ENCODE data around the gene STRBP. TPM values are rescaled to one million over a fixed set of nuclear protein-coding genes. Genes with fewer than 3 reads are reported as not detected.

STRBP gene
- total RNA-seq, 1 experiment from 2014 or later: 39.9 TPM

- no peaks in the 10 kb centered on the region for H3K79me2 ChIP-seq (ENCODE audit: low read depth)
- TF ChIP-seq EZH2 (IDR thresholded peaks at IDR 0.05; ENCODE audit: low read depth): no peak
- no peak for TF ChIP-seq CTCF (conservative IDR thresholded peaks at IDR 0.05)
- H3K27me3 ChIP-seq (ENCODE audit: insufficient read depth, low read depth): no peaks in the 10 kb centered on the region
- no peak overlapping the region for H3K4me3 ChIP-seq
- no peak overlapping the region for H2AFZ ChIP-seq
- CTCF ChIA-PET: interaction anchor here (0.7 kb wide), 1 partner anchor 339 kb away, joined by 8 read pairs; no protein-coding TSS in a partner anchor
- H3F3A ChIP-seq (ENCODE audit: insufficient read depth, low read depth): no peaks in the 10 kb centered on the region
- POLR2A ChIA-PET (ENCODE audit: unreplicated experiment): no interaction called here
- no peaks in the 10 kb centered on the region for H4K20me1 ChIP-seq (ENCODE audit: insufficient read depth)
- no peaks in the 10 kb centered on the region for H3K4me1 ChIP-seq (replicated peaks; ENCODE audit: insufficient read depth)
- no peaks in the 10 kb centered on the region for H3K36me3 ChIP-seq (ENCODE audit: low read depth)
- no peak for DNase-seq
- no TSS peak for BruUV-seq (replicated peaks)
- intact Hi-C loops (cut with micrococcal nuclease; ENCODE audit: unreplicated experiment): no loop called here
- no peaks in the 10 kb centered on the region for H3K9me3 ChIP-seq (ENCODE audit: insufficient read depth, low read depth)
- no peak overlapping the region for H3K27ac ChIP-seq
- H3K9me2 ChIP-seq (ENCODE audit: insufficient read depth): no peaks in the 10 kb centered on the region
- H3K4me2 ChIP-seq: no peak overlapping the region
Measured at GRCh38 chr9:123300554-123300953, 32.2 kb upstream of the STRBP start.

GRCh38 chr9:123299558-123300126 lies 31.3 kb upstream of the STRBP start:
- H3F3A ChIP-seq (ENCODE audit: insufficient read depth, low read depth): no peaks in the 10 kb centered on the region
- H2AFZ ChIP-seq: no peak overlapping the region
- no peaks in the 10 kb centered on the region for H3K9me2 ChIP-seq (ENCODE audit: insufficient read depth)
- H3K27me3 ChIP-seq (ENCODE audit: insufficient read depth, low read depth): no peaks in the 10 kb centered on the region
- no peaks in the 10 kb centered on the region for H3K9me3 ChIP-seq (ENCODE audit: insufficient read depth, low read depth)
- no peaks in the 10 kb centered on the region for H3K36me3 ChIP-seq (ENCODE audit: low read depth)
- H4K20me1 ChIP-seq (ENCODE audit: insufficient read depth): no peaks in the 10 kb centered on the region
- DNase-seq: no peak
- no peaks in the 10 kb centered on the region for H3K79me2 ChIP-seq (ENCODE audit: low read depth)
- H3K4me1 ChIP-seq (replicated peaks; ENCODE audit: insufficient read depth): no peaks in the 10 kb centered on the region
- ChIA-PET CTCF (no interaction called here), POLR2A (ENCODE audit: unreplicated experiment) (no interaction called here)
- BruUV-seq (replicated peaks): no TSS peak
- TF ChIP-seq CTCF (conservative IDR thresholded peaks at IDR 0.05): no peak
- no peak for TF ChIP-seq EZH2 (IDR thresholded peaks at IDR 0.05; ENCODE audit: low read depth)
- no peak overlapping the region for H3K4me3 ChIP-seq
- intact Hi-C loops (cut with micrococcal nuclease; ENCODE audit: unreplicated experiment): no loop called here
- no peak overlapping the region for H3K4me2 ChIP-seq
- no peak overlapping the region for H3K27ac ChIP-seq

GRCh38 chr9:123296174-123296573 lies 27.8 kb upstream of the STRBP start:
- CTCF ChIA-PET: no interaction called here
- Histone ChIP-seq H3K4me2 (no peak overlapping the region), H3K9me3 (ENCODE audit: insufficient read depth, low read depth) (no peaks in the 10 kb centered on the region), H3K4me1 (replicated peaks; ENCODE audit: insufficient read depth) (no peaks in the 10 kb centered on the region), H3K79me2 (ENCODE audit: low read depth) (no peaks in the 10 kb centered on the region), H3K36me3 (ENCODE audit: low read depth) (no peaks in the 10 kb centered on the region), H4K20me1 (ENCODE audit: insufficient read depth) (no peaks in the 10 kb centered on the region), H3K4me3 (no peak overlapping the region), H2AFZ (no peak overlapping the region), H3K27ac (no peak overlapping the region), H3F3A (ENCODE audit: insufficient read depth, low read depth) (no peaks in the 10 kb centered on the region), H3K27me3 (ENCODE audit: insufficient read depth, low read depth) (0 out of 2 replicates have a peak, but pooled peaks cover 4% of the 10 kb centered on the region), H3K9me2 (ENCODE audit: insufficient read depth) (no peaks in the 10 kb centered on the region)
- BruUV-seq (replicated peaks): no TSS peak
- DNase-seq: no peak
- no peak for TF ChIP-seq CTCF (conservative IDR thresholded peaks at IDR 0.05)
- no peak for TF ChIP-seq EZH2 (IDR thresholded peaks at IDR 0.05; ENCODE audit: low read depth)
- intact Hi-C loops (cut with micrococcal nuclease; ENCODE audit: unreplicated experiment): no loop called here
- POLR2A ChIA-PET (ENCODE audit: unreplicated experiment): no interaction called here

All from PC-9 (cell line).